HepG2 (cell line): ENCODE data around the gene BCL2L1. TPM values are rescaled to one million over a fixed set of nuclear protein-coding genes. Genes with fewer than 3 reads are reported as not detected.

Experiments
- CSRNP1 ChIP-seq: sonication (generic); formaldehyde crosslinking; IDR thresholded peaks from 2 replicates; pipeline ENCODE4 v1.8.1; 2023; ENCODE audit warnings: mild to moderate bottlenecking, missing genetic modification reagents
- EZH2 ChIP-seq: conservative IDR thresholded peaks from 2 replicates; pipeline ENCODE4 v1.6.1; 2012; ENCODE audit warnings: mild to moderate bottlenecking, low read depth, low read length, moderate library complexity
- FOSL1 ChIP-seq: sonication (generic); formaldehyde crosslinking; IDR thresholded peaks from 2 replicates; pipeline ENCODE4 v1.9.0; 2021; ENCODE audit warnings: missing genetic modification reagents, borderline replicate concordance
- MAFG ChIP-seq: sonication (generic); formaldehyde crosslinking; IDR thresholded peaks from 2 replicates; pipeline ENCODE4 v1.5.1; 2020; ENCODE audit warnings: mild to moderate bottlenecking, missing genetic modification reagents
- NFAT5 ChIP-seq: sonication (generic); formaldehyde crosslinking; IDR thresholded peaks from 2 replicates; pipeline ENCODE4 v1.4.0; 2020; ENCODE audit warnings: missing genetic modification reagents
- ZNF414 ChIP-seq: sonication (generic); formaldehyde crosslinking; IDR thresholded peaks from 2 replicates; pipeline ENCODE4 v1.5.0; 2020; ENCODE audit warnings: missing genetic modification reagents
- ZUFSP ChIP-seq: sonication (generic); formaldehyde crosslinking; IDR thresholded peaks from 2 replicates; pipeline ENCODE4 v1.9.0; 2021; ENCODE audit warnings: missing genetic modification reagents, mild to moderate bottlenecking, borderline replicate concordance
- polyA plus RNA-seq, 8 experiments: library from polyadenylated mRNA; depleted of rRNA in 3 of 8; stranded (reverse) in 7 of 8; unstranded in 1 of 8; fragments of >200 nt; fragmentation: Illumina TruSeq in 4 of 8; extraction: Trizol in 4 of 8; gene quantifications; 2 replicates each; pipeline versions ENCODE4 v1.2.1 to v1.2.3, GENCODE V29; 2011 to 2016; ENCODE audit warnings: low read depth in 4 of 8, missing spikeins in 1 of 8, mixed read lengths in 1 of 8; ENCODE audit not compliant: insufficient read depth in 1 of 8
- total RNA-seq, 5 experiments: library from RNA; depleted of rRNA; stranded (reverse); fragments of >200 nt; fragmentation: Illumina TruSeq; extraction: Trizol; gene quantifications; 2 replicates each; pipeline ENCODE4 v1.2.3, GENCODE V29; 2016; ENCODE audit warnings: low read depth in 1 of 5
- TF ChIP-seq, protein P1 (sequence below), 2 experiments: sonication (generic) in 1 of 2; formaldehyde crosslinking in 1 of 2; IDR thresholded peaks; 2 replicates each; pipeline versions ENCODE4 v1.6.1 to v1.9.0; 2014 to 2022; ENCODE audit warnings: antibody characterized with exemption in 1 of 2, borderline replicate concordance in 1 of 2, inconsistent platforms in 1 of 2, low read depth in 1 of 2, missing genetic modification reagents in 1 of 2
- TF ChIP-seq, protein P2 (sequence below): sonication (generic); formaldehyde crosslinking; IDR thresholded peaks from 2 replicates; pipeline ENCODE4 v1.5.0; 2020; ENCODE audit warnings: missing genetic modification reagents

Gene BCL2L1
- total and polyA plus RNA-seq, 2 of the 13 experiments (the other 11 are each of a cell fraction or from before 2014, with no cell fraction given): 164 to 258 TPM

DNA sequence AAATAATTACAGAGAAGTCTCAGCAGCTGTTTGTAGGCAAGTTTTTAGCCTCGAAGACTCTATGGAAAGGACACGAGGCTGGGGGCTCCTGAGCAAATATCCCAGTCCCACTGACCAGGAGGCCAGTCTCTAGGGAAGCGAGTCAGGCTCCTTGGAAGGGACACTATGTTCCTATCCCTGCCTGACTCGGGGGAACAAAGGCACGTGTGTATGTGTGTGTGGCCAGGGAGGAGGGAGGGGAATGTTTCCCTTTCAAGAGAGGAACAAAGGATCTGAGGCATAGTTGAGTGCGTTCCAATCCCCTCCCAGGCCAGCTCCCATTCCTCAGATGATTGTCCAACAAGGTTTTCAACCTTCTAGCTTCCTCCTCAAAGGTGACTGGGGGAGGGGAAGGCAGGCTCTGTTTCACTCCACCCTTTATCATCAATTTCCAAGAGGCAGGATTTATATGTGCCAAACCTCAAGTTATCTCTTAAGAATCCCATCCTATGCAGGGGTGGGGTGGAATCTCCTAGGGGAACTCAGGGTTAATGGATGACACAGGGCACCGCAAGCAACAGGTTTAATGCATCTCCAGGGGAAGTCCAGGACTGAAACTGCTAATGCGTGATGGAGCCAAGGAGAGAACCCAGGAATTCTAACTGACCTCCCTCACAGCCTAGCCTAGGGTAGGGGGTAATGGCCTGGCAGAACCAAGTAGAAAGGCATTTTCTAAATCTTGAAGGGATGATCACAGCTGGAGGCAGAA is 9.9 kb downstream of the BCL2L1 start (continued):
- no peak for TF ChIP-seq NFAT5 (CRISPR knock-in tag)
- TF ChIP-seq ZNF414 (CRISPR knock-in tag): no peak
- no peak for TF ChIP-seq MAFG
- TF ChIP-seq EZH2: no peak
- TF ChIP-seq CSRNP1 (CRISPR knock-in tag): no peak
- no peak for TF ChIP-seq ZUFSP (CRISPR knock-in tag)
- no peak for TF ChIP-seq FOSL1 (CRISPR knock-in tag)
- TF ChIP-seq, protein P1, sequence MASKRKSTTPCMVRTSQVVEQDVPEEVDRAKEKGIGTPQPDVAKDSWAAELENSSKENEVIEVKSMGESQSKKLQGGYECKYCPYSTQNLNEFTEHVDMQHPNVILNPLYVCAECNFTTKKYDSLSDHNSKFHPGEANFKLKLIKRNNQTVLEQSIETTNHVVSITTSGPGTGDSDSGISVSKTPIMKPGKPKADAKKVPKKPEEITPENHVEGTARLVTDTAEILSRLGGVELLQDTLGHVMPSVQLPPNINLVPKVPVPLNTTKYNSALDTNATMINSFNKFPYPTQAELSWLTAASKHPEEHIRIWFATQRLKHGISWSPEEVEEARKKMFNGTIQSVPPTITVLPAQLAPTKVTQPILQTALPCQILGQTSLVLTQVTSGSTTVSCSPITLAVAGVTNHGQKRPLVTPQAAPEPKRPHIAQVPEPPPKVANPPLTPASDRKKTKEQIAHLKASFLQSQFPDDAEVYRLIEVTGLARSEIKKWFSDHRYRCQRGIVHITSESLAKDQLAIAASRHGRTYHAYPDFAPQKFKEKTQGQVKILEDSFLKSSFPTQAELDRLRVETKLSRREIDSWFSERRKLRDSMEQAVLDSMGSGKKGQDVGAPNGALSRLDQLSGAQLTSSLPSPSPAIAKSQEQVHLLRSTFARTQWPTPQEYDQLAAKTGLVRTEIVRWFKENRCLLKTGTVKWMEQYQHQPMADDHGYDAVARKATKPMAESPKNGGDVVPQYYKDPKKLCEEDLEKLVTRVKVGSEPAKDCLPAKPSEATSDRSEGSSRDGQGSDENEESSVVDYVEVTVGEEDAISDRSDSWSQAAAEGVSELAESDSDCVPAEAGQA (IDR thresholded peaks at IDR 0.05; ENCODE audit: low read depth): no peak
- TF ChIP-seq, protein P1 (CRISPR knock-in tag; IDR thresholded peaks at IDR 0.05; ENCODE audit: borderline replicate concordance): no peak
- TF ChIP-seq, protein P2, sequence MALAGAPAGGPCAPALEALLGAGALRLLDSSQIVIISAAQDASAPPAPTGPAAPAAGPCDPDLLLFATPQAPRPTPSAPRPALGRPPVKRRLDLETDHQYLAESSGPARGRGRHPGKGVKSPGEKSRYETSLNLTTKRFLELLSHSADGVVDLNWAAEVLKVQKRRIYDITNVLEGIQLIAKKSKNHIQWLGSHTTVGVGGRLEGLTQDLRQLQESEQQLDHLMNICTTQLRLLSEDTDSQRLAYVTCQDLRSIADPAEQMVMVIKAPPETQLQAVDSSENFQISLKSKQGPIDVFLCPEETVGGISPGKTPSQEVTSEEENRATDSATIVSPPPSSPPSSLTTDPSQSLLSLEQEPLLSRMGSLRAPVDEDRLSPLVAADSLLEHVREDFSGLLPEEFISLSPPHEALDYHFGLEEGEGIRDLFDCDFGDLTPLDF: no peak
